Forelimb muscle (tissue), 1 donor: ENCODE data around the gene AXIN1. TPM values are rescaled to one million over a fixed set of nuclear protein-coding genes. Genes with fewer than 3 reads are reported as not detected.

Experiments
- DNase-seq: peaks from one replicate; pipeline ENCODE4 v3.0.0-alpha.2; 2013; ENCODE audit warnings: low read depth
- polyA plus RNA-seq: library from polyadenylated mRNA; unstranded; fragments of 120-200 nt; gene quantifications from one replicate; pipeline ENCODE4 v1.2.1, GENCODE V29; 2013; ENCODE audit not compliant: insufficient read length

Gene AXIN1
- polyA plus RNA-seq, 1 donor = 11.3 TPM

DNA sequence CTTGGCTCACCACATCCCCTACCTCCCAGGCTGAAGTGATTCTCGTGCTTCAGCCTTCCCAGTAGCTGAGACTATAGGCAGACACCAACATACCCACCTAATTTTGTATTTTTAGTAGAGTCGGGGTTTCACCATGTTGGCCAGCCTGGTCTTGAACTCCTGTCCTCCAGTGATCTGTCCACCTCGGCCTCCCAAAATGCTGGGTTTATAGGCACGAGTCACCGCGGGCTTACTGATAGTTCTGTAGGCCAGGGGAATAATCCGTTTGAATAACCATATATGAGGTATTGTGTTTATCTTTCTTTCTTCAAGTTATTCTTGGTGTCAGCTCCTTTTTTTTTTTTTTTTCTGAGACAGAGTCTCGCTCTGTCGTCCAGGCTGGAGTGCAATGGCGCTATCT, 110.2 kb downstream of the AXIN1 start:
- DNase-seq = no peak

DNA sequence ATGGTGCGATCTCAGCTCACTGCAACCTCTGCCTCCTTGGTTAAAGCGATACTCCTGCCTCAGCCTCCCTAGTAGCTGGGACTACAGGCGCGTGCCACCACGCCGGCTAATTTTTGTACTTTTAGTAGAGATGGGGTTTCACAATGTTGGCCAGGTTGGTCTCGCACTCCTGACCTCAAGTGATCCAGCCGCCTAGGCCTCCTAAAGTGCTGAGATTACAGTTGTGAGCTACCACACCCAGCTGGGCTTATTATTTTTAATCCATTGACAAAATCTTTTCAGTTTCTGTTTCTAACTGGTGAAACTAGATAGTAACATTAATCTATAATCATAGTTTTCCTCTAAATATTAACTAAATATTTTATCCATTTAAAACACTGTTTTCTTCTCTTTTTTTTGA, 112.0 kb downstream of the AXIN1 start:
- no peak for DNase-seq

DNA sequence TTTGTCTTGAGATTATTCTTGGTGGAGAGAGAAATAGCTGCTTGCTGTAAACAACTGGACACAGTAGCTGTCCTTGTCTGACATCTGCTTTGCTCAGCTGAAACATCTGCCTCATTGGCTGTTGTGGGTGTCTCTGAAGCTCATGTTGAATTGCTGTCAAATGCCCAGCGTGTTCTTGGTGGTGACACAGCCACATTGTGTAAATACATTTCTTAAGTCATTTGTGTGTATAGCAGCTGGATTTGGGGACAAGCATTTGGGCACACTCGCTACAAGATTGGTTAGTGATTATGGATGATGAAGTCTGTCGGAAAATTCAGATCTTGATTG, 112.6 kb downstream of the AXIN1 start:
- no peak for DNase-seq

Other genes starting within 250 kb of the AXIN1 start
- 25.5 TPM for gene NPRL3, start 214.1 kb downstream of the AXIN1 start, polyA plus RNA-seq
- gene HBZ, start 200.1 kb downstream of the AXIN1 start, polyA plus RNA-seq = 4.9 TPM
- gene HBM, start 186.7 kb downstream of the AXIN1 start, polyA plus RNA-seq = 6.8 TPM
- 3,429 TPM for gene HBA2, start 179.8 kb downstream of the AXIN1 start, polyA plus RNA-seq
- 2,062 TPM for gene HBA1, start 176.0 kb downstream of the AXIN1 start, polyA plus RNA-seq
- 1.4 TPM for gene HBQ1, start 172.3 kb downstream of the AXIN1 start, polyA plus RNA-seq
- gene LUC7L, start 123.3 kb downstream of the AXIN1 start, polyA plus RNA-seq = 67.5 TPM
- 36.3 TPM for gene FAM234A, start 117.9 kb downstream of the AXIN1 start, polyA plus RNA-seq
- gene RGS11, start 76.8 kb downstream of the AXIN1 start, polyA plus RNA-seq = 3.6 TPM
- gene ARHGDIG, start 72.1 kb downstream of the AXIN1 start, polyA plus RNA-seq = 0.82 TPM
- gene PDIA2, start 69.6 kb downstream of the AXIN1 start, polyA plus RNA-seq = 0.68 TPM
- gene MRPL28, start 17.8 kb upstream of the AXIN1 start, polyA plus RNA-seq = 44.6 TPM
- gene PGAP6, start 29.3 kb upstream of the AXIN1 start, polyA plus RNA-seq = 28.5 TPM
- 66.4 TPM for gene NME4, start 44.5 kb upstream of the AXIN1 start, polyA plus RNA-seq
- 14.4 TPM for gene DECR2, start 49.2 kb upstream of the AXIN1 start, polyA plus RNA-seq
- gene RAB11FIP3, start 72.9 kb upstream of the AXIN1 start, polyA plus RNA-seq = 30.4 TPM
- gene CAPN15, start 175.0 kb upstream of the AXIN1 start, polyA plus RNA-seq = 24.6 TPM
- gene PRR35, start 207.7 kb upstream of the AXIN1 start, polyA plus RNA-seq = 0.14 TPM
- gene NHLRC4, start 214.3 kb upstream of the AXIN1 start, polyA plus RNA-seq = 0.99 TPM
- 16.1 TPM for gene PIGQ, start 217.2 kb upstream of the AXIN1 start, polyA plus RNA-seq
- 12.6 TPM for gene RAB40C, start 237.3 kb upstream of the AXIN1 start, polyA plus RNA-seq